Prostate gland (tissue), 2 donors: ENCODE data around the gene ESRRB. TPM values are rescaled to one million over a fixed set of nuclear protein-coding genes. Genes with fewer than 3 reads are reported as not detected.

ENCODE experiments used
- DNase-seq: peaks from one replicate; pipeline ENCODE4 v3.0.0-alpha.2; 2019; ENCODE audit warnings: low spot score
- H3K27ac ChIP-seq, 2 donors: fragments of 200-600 bp; sonication (generic); 2 replicates each; pipeline ENCODE4 v1.5.1; 2017 to 2019
- H3K27me3 ChIP-seq: fragments of 200-600 bp; sonication (generic); replicated peaks from 2 replicates; pipeline ENCODE4 v1.5.1; 2019; ENCODE audit not compliant: insufficient read depth
- H3K36me3 ChIP-seq, 2 donors: fragments of 200-600 bp; sonication (generic); 1 replicate in 1 of 2; 2 replicates in 1 of 2; pipeline versions ENCODE4 v1.5.1 to v1.8.1; 2017 to 2019
- H3K4me1 ChIP-seq: fragments of 200-600 bp; sonication (generic); replicated peaks from 2 replicates; pipeline ENCODE4 v1.5.1; 2019
- H3K4me3 ChIP-seq, 2 donors: fragments of 200-600 bp; sonication (generic); 2 replicates each; pipeline ENCODE4 v1.5.1; 2017 to 2019
- H3K9me3 ChIP-seq: fragments of 200-600 bp; sonication (generic); 2 replicates; pipeline ENCODE4 v1.5.1; 2017
- CTCF ChIP-seq, 4 experiments: fragments of 200-600 bp in 2 of 4; fragments of 450-650 bp in 2 of 4; sonication (generic) in 2 of 4; IDR thresholded peaks; 1 replicate in 3 of 4; 2 replicates in 1 of 4; pipeline ENCODE4 v1.5.1; 2016 to 2019; ENCODE audit warnings: antibody characterized with exemption in 4 of 4, mild to moderate bottlenecking in 2 of 4, moderate library complexity in 2 of 4
- POLR2A ChIP-seq: fragments of 450-650 bp; IDR thresholded peaks from one replicate; pipeline ENCODE4 v1.6.1; 2016; ENCODE audit warnings: antibody characterized with exemption, mild to moderate bottlenecking
- POLR2AphosphoS5 ChIP-seq: sonication (generic); formaldehyde crosslinking; IDR thresholded peaks from one replicate; pipeline ENCODE4 v1.6.1; 2017; ENCODE audit warnings: antibody characterized with exemption
- WGBS: methylation state at CpG from one replicate; pipeline ENCODE4 v1.1.5; 2018; 5-methylcytosine and 5-hydroxymethylcytosine counted together
- intact Hi-C: fragments of 100-400 bp; cut with DNase I; formaldehyde crosslinking; loops from one replicate; pipeline ENCODE4 v1.14.2; 2022
- total RNA-seq, 2 donors: library from RNA; depleted of rRNA; stranded (reverse); fragments of >200 nt; gene quantifications; one replicate each; pipeline ENCODE4 v1.1.0, GENCODE V29; 2016

Gene ESRRB
- total RNA-seq, result under 1 TPM in 1 of 2 donors, not detected in 1; 0.32 TPM

- Histone ChIP-seq H3K27me3 (peaks cover 15% of the 10 kb centered on the region), H3K4me3 (peak within 1 kb of the TSS in 1 of 2 donors; percentile 3), H3K9me3 (no peaks in the 10 kb centered on the region), H3K27ac (no peak within 1 kb of the TSS), H3K4me1 (peaks cover 8% of the 10 kb centered on the region), H3K36me3 (no peaks in the 10 kb centered on the region)
- DNase-seq, result no peak
- intact Hi-C loops, result no loop called here
- 4% methylated on average over 29 of the region's 29 CpGs for WGBS
- no peak for TF ChIP-seq POLR2AphosphoS5
- TF ChIP-seq POLR2A, result no peak
- no peak for TF ChIP-seq CTCF (IDR thresholded peaks at IDR 0.05)
These were observed at the start of gene ESRRB for GRCh38 chr14:76375947-76376404. Gene ESRRB, plus strand, starts transcription at chr14:76376137. Its CDS starts 265 bp downstream, at chr14:76376402.

- TF ChIP-seq POLR2A (no peak), CTCF (IDR thresholded peaks at IDR 0.05) (no peak), POLR2AphosphoS5 (no peak)
- H3K27me3 ChIP-seq, result no peaks in the 10 kb centered on the region
- H3K4me3 ChIP-seq, result no peak overlapping the region
- no peak overlapping the region for H3K27ac ChIP-seq
- WGBS, result 86% methylated on average over 11 of the region's 11 CpGs
- intact Hi-C loops, result no loop called here
- H3K9me3 ChIP-seq, result no peaks in the 10 kb centered on the region
- no peaks in the 10 kb centered on the region for H3K36me3 ChIP-seq
- H3K4me1 ChIP-seq, result no peaks in the 10 kb centered on the region
- no peak for DNase-seq
These were observed 48.8 kb upstream of the ESRRB start for GRCh38 chr14:76326918-76327689.

- 65% methylated on average over 8 of the region's 8 CpGs for WGBS
- Histone ChIP-seq H3K4me1 (no peaks in the 10 kb centered on the region), H3K27ac (no peak overlapping the region), H3K36me3 (no peaks in the 10 kb centered on the region), H3K4me3 (no peak overlapping the region), H3K27me3 (no peaks in the 10 kb centered on the region), H3K9me3 (no peaks in the 10 kb centered on the region)
- DNase-seq, result no peak
- intact Hi-C loops, result no loop called here
- no peak for TF ChIP-seq CTCF (IDR thresholded peaks at IDR 0.05)
- TF ChIP-seq POLR2A, result no peak
- no peak for TF ChIP-seq POLR2AphosphoS5
These were observed 47.3 kb upstream of the ESRRB start for GRCh38 chr14:76328457-76329137.

GRCh38 chr14:76329154-76329928, 46.6 kb upstream of the ESRRB start:
- DNase-seq, result no peak
- no peaks in the 10 kb centered on the region for H3K9me3 ChIP-seq
- no peaks in the 10 kb centered on the region for H3K4me1 ChIP-seq
- no peak overlapping the region for H3K4me3 ChIP-seq
- intact Hi-C loops, result no loop called here
- no peaks in the 10 kb centered on the region for H3K36me3 ChIP-seq
- no peak for TF ChIP-seq POLR2A
- TF ChIP-seq POLR2AphosphoS5, result no peak
- no peak for TF ChIP-seq CTCF (IDR thresholded peaks at IDR 0.05)
- 10% methylated on average over 27 of the region's 27 CpGs for WGBS
- no peak overlapping the region for H3K27ac ChIP-seq
- no peaks in the 10 kb centered on the region for H3K27me3 ChIP-seq
